GM03348 (cell line): Measurements from ENCODE around the gene SDC4.
"Not testable (repeated sequence)": the region's sequence is repeated elsewhere in the genome, so short reads cannot be mapped to it uniquely, and the experiment has no call there.

Experiments
- DNase-seq: peaks from one replicate; pipeline ENCODE4 v3.0.0; 2012; ENCODE audit warnings: low spot score

Gene SDC4

GRCh38 chr20:45363611-45364492 lies 15.6 kb upstream of the SDC4 start:
- DNase-seq = no peak

- DNase-seq = peak; percentile 98
Observed at GRCh38 chr20:45362804-45363610, 14.8 kb upstream of the SDC4 start, which contains the start of gene SYS1. Gene SYS1, plus strand, starts transcription at chr20:45363156. Its CDS starts 376 bp downstream, at chr20:45363532.

DNA sequence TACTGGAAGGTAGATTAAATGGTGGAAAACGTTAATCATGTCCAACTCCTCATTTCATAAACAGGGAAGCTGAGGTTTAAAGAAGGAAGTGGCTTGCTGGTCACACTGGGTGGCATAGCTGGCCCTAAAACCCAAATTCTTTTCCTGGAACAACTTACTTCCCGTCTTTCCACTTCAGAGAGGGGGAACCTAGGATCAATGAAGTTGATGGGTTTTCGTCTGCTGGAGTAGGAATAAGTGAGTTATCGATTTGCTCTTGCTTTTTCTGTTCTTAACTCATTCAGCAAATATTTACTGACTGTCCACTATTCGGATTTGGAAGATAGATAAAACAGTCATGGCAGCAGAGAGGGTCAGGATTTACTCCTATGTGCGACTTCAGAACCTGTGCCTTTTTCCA lies 13.6 kb upstream of the SDC4 start:
- no peak for DNase-seq

GRCh38 chr20:45359406-45360148 lies 11.4 kb upstream of the SDC4 start:
- no peak for DNase-seq

DNA sequence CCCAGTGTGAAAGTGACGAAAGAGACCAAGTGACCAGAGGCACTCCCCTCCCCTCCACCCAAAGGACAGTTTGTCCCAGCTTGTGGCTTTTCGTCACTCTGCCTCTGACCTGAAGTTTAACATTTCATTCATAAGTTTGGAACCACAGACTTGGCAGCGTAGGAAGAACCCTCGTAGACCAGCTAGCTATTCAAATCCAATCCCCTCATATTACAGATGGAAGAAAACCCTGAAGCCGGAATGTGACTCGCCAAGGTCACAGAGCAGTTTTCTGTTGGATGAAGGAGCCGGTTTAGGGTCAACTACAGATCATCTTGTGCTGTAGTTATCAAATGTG lies 10.8 kb upstream of the SDC4 start:
- DNase-seq = no peak

DNA sequence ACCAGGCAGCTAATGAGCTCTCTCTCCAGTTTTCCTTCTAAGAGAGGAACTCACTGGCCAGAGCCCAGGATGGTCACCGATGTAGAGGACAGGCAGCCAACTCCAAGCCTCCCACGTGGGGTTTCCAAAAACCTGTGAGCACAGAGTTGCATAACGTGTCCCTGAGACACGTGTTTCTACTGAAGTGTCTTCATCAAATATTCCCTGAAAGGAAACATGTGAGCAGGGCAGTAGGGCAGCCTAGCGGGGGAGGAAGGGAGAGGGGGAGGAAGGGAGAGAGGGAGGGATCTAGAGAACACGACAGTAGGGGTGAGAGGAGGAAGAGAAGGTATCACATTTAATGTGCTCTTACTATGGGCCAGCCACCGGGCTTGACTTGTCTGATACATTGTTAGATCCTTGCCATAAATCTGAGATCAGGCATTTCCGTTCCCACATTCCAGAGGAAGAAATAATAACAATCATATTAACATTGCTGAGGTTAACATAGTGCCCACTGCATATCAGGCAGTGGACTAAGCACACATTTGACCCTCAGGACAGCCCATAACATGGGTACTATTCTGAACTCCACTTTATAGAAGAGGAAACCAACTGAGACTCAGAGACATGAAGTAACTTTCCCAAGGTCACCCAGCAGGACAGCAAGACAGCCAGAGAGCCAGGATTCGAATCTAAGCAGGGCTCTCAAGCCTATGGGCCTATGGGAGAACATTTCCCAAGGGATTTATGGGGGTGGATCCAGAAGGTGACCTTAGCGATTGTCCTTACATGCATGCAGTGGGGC lies 10.3 kb upstream of the SDC4 start:
- DNase-seq = peak; percentile 71

DNA sequence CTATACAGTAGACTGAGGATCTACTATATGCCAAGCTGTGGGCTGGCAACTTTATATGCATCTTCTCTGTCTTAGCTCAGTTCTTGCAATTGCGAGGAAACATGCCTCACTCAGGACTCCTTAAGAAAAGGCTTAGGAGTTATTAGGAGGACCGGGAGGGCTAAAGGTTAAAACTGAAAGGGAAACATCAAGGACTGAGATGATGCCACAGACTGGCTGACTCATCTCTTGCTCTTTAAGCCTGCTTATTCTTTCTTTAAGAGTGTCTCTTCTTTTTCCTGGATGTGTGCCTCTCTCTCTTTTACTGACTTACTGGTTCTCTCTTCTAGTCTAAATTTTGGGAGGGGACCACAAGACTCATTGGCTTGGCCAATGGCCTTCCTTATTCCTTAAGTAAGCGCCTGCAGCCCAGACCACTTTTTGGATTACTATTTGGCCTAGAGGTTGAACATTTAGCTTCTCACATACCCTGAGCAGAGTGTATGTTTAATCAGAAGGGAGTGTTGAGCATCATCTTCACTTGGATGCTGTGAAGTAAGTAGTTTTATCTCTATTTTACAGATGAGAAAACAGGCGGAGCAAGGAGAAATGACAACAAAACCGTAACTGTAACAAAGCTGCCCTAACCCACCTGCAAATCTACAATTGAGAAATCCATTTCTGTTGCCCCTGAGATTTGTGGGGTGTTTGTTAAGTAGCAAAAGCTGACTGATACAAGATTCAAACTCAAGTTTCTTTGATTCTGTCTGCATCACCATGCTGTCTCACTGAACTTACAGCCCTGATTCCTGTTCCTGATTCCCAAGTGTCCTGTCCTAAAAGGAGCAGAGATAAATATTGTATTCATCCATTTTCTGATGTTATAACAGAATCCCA lies 7.2 kb upstream of the SDC4 start:
- peak; percentile 50 for DNase-seq

DNA sequence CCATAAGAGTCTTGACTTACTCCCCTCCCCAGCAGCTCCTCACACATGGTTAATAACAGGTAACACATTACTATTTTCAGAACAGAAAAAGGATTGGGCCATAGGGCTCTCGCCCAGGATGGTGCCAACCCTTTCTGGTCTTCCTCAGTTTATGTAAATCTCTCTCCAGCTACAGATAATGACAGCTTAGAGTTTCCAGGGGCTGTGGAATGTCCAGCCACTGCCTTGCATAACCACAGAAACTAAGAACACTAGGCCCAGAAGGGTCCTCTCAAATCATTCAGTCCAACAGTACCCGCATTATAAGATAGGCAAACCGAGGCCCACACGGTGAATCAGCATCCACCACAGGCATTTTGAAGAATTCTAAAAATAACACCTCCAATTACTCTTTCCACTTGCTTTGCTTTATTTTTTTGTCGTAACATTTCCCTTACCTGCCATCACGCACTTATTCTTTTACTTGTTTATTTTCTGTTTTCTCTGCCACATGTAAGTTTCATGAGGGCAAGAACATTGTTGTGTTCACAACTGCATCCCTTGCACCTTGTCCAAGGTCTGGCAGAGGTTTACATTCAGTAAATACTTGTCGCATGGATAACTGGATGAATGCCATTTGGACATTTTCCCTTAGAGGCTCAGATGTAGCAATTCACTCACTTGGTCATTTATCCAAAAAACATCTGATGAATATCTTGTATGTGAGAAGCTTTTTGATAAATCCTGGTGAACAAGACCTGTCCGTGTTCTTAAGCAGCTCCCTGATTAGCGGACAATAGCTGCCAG lies 6.4 kb upstream of the SDC4 start:
- no peak for DNase-seq

- DNase-seq = no peak
Observed at GRCh38 chr20:45353746-45354145, 5.5 kb upstream of the SDC4 start.

- no peak for DNase-seq
Observed at GRCh38 chr20:45352729-45353128, 4.5 kb upstream of the SDC4 start.

DNA sequence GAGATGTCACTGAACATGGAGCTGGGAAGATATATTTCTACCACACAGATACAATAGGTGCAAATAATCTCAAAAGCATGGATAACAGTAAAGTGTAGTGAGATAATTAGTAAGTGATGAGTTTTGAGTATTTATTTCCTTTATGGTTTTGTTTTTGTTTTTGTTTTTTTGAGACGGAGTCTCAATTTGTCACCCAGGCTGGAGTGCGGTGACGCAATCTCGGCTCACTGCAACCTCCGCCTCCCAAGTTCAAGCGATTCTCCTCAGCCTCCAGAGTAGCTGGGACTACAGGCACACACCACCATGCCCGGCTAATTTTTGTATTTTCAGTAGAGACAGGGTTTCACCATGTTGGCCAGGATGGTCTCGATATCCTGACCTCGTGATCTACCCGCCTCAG lies 2.6 kb upstream of the SDC4 start:
- DNase-seq = not testable (repeated sequence)

DNA sequence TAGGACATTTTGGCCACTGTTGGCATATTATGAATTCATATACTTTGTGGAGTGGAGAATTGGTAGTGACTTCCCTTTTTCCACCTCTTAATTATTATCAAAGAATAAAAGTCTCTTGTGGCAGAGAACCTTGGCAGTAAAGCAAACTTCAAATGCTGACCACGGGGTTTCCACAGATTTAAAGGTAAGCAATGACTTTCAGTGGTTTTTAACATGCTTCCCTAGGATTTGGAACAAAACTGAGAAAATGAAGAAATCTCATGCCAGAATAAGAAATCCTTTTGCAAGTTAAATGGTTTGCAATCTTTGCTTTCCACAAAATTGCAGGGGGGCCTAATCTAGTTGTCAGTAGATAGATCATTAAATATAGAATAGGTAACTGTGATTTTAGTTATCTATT lies 2.0 kb upstream of the SDC4 start:
- no peak for DNase-seq

DNA sequence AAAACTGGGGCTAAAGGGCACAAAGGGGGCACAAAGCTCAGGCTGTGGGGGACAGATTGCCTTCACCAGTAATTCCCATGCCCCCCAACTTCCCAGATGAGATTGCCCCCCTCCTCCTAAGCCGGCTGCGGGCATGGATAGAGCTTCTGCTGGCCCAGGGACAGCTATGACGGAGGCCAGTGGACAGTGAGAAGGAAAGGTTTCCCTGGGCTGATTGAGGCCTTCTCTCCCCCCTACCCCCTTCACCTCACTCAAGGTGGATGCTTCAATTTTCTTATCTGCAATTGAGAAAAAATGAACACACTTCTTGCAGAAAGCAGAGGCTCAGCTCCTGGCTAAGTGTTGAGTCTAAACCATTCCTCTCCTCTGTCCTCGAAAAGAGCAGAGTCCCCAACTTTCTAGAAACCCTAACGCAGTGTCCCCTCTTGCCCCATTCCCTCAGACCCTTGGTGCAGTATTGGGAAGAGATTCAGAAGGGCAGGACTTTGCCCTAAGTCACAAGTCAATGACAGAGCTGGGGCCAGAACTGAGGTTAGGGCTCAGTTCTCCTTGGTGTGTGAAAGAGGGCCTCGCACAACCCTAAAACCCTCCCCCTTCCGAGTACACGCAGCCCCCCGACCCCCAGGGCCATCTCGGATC lies 808 bp downstream of the SDC4 start:
- DNase-seq = peak; percentile 45

GRCh38 chr20:45346851-45347250 lies 1.4 kb downstream of the SDC4 start:
- DNase-seq = no peak

DNA sequence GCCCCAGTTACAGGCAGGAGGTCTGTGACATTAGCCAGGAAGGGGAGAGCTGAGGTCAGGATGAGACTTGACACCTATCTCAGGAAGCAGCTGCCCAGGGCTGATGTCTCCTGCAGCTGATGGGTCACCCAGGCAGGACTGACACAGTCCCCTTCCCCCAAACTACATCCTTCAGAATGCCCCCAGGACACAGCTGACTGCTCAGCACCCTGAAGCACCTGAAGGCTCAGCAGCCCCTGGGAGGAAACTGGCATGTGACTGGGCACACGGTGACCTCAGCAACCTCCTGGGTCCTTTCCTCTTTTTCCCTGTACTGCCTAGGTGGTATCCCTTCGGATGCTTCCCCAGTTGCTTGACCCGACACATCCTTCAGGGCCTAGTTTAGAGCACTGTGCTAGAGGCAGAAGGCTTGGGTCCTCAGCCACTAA lies 1.9 kb downstream of the SDC4 start:
- DNase-seq = no peak

DNA sequence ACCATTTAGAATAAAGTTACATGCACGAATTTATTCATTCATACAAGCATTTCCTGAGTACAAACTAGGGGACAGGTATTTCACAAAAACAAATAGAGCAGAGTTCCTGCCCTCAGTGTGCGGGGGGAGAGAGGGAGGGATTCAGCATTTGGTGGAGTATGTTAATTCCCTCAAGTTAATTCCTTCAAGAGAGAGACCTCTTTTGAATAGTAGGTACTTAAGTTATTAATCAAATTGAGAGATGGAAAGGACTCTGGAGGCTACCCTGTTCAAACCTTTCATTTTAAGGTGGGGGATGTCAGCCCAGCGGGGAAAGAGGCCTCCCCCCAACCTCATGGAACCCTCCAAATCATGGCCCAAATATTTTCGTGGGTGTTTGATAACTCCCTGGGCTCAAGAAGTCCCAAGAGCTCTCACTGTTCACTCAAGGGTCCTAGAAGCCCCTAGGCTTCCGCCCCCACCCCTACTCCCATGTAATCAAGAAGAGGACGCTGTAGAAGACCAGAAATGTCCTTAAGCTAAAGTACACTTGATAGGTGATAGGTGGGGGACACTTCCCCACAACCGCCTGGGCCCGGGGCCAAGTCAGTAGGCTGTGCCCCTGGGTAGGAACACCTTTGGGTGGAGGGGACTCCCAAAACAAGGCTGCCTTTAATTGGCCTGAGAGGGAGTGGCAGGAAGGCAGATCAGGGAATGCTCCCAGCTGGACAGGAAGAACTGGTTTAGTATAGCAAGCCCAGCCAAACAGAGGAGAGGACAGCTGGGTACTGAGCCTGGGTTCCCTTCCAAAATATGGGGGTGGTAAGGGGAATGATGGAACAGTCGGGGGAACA lies 2.9 kb downstream of the SDC4 start:
- DNase-seq = peak; percentile 44

DNA sequence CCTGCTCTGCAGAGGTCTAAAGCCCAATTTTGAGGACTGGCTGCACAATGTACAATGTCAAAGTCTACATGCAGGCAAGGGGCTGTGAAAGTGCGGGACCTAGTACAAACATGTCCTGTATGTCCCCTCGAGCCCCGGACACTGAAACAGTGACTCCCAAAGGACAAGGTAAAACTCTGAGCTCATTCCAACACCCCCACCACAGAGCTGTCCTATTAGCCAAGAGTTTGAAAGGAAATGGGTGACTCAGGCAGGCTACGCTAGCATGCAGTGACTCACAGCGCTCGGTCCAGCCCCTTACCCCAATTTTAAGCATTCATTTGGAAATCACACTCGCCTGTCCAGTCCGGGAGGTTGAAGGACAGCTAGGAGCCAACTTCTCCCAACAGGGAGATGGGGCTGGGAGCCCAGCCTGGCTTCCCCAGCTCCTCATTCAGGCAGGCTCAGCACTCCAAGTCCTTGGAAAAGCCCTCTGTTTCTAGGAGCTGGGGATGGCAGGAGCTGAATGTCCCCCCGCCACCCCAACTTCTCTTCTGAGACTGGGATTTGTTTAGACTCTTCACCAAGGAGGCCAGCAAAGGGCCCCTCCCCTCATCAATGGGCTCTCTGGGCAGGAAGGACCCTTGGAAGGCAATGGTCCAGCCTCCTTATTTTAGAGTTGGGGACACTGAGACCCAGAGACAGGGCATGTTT lies 3.9 kb downstream of the SDC4 start:
- DNase-seq = peak; percentile 85
